KG1 (cell line): ENCODE data around the gene ZFYVE28.
"Not testable (repeated sequence)": the region's sequence is repeated elsewhere in the genome, so short reads cannot be mapped to it uniquely, and the experiment has no call there.

ENCODE experiments used
- DNase-seq: peaks from one replicate; lab custom pipeline; 2025; lab: John Stamatoyannopoulos, UW

ZFYVE28 gene

GRCh38 chr4:2390146-2390545 is 28.3 kb downstream of the ZFYVE28 start:
- no peak for DNase-seq

GRCh38 chr4:2389691-2390090 is 28.8 kb downstream of the ZFYVE28 start:
- DNase-seq, result no peak

GRCh38 chr4:2388429-2389182 is 29.8 kb downstream of the ZFYVE28 start:
- DNase-seq, result no peak

GRCh38 chr4:2387829-2388228 is 30.6 kb downstream of the ZFYVE28 start:
- DNase-seq, result no peak

- DNase-seq, result no peak
Measured at GRCh38 chr4:2387218-2387617, 31.2 kb downstream of the ZFYVE28 start.

GRCh38 chr4:2386717-2387116 is 31.7 kb downstream of the ZFYVE28 start:
- no peak for DNase-seq

- no peak for DNase-seq
Measured at GRCh38 chr4:2385516-2385915, 32.9 kb downstream of the ZFYVE28 start.

GRCh38 chr4:2384245-2384644 is 34.2 kb downstream of the ZFYVE28 start:
- no peak for DNase-seq

GRCh38 chr4:2383760-2384159 is 34.7 kb downstream of the ZFYVE28 start:
- no peak for DNase-seq

GRCh38 chr4:2383220-2383631 is 35.2 kb downstream of the ZFYVE28 start:
- not testable (repeated sequence) for DNase-seq

GRCh38 chr4:2382769-2383202 is 35.7 kb downstream of the ZFYVE28 start:
- not testable (repeated sequence) for DNase-seq

GRCh38 chr4:2380589-2380988 is 37.9 kb downstream of the ZFYVE28 start:
- DNase-seq, result not testable (repeated sequence)

- no peak for DNase-seq
Measured at GRCh38 chr4:2378898-2379297, 39.5 kb downstream of the ZFYVE28 start.

GRCh38 chr4:2378401-2378800 is 40.0 kb downstream of the ZFYVE28 start:
- DNase-seq, result no peak

GRCh38 chr4:2377241-2377640 is 41.2 kb downstream of the ZFYVE28 start:
- DNase-seq, result no peak

GRCh38 chr4:2375427-2375826 is 43.0 kb downstream of the ZFYVE28 start:
- DNase-seq, result no peak

- no peak for DNase-seq
Measured at GRCh38 chr4:2373532-2373931, 44.9 kb downstream of the ZFYVE28 start.

- DNase-seq, result no peak
Measured at GRCh38 chr4:2372488-2373030, 45.9 kb downstream of the ZFYVE28 start.

GRCh38 chr4:2371765-2372487 is 46.5 kb downstream of the ZFYVE28 start:
- no peak for DNase-seq

GRCh38 chr4:2370597-2371320 is 47.7 kb downstream of the ZFYVE28 start:
- no peak for DNase-seq

GRCh38 chr4:2368746-2369437 is 49.6 kb downstream of the ZFYVE28 start:
- no peak for DNase-seq

GRCh38 chr4:2367626-2368025 is 50.8 kb downstream of the ZFYVE28 start:
- DNase-seq, result no peak
